ENCODE data around the gene ADRA2C.

Gene ADRA2C

GRCh38 chr4:3800351-3800750, 34.2 kb downstream of the ADRA2C start:
- TF ChIP-seq FOXP2 (optimal IDR thresholded peaks at IDR 0.05; ENCODE audit: borderline replicate concordance, extremely low read depth, extremely low read length, insufficient read depth) (no peak), POLR2AphosphoS5 (IDR thresholded peaks at IDR 0.05; ENCODE audit: low read depth, low read length) (no peak), REST (IDR thresholded peaks at IDR 0.05; ENCODE audit: insufficient read depth in 1 of 2, low read depth in 2 of 2, low read length in 2 of 2) (no peak), TAF1 (IDR thresholded peaks at IDR 0.05; ENCODE audit: borderline replicate concordance, insufficient read depth, low read length) (no peak), SIN3A (IDR thresholded peaks at IDR 0.05; ENCODE audit: borderline replicate concordance, insufficient read depth, low read length) (no peak)

- TF ChIP-seq FOXP2 (optimal IDR thresholded peaks at IDR 0.05; ENCODE audit: borderline replicate concordance, extremely low read depth, extremely low read length, insufficient read depth) (no peak), TAF1 (IDR thresholded peaks at IDR 0.05; ENCODE audit: borderline replicate concordance, insufficient read depth, low read length) (no peak), POLR2AphosphoS5 (IDR thresholded peaks at IDR 0.05; ENCODE audit: low read depth, low read length) (no peak), REST (IDR thresholded peaks at IDR 0.05; ENCODE audit: insufficient read depth in 1 of 2, low read depth in 2 of 2, low read length in 2 of 2) (no peak), SIN3A (IDR thresholded peaks at IDR 0.05; ENCODE audit: borderline replicate concordance, insufficient read depth, low read length) (no peak)
Measured at GRCh38 chr4:3801521-3801920, 35.3 kb downstream of the ADRA2C start.

- TF ChIP-seq POLR2AphosphoS5 (IDR thresholded peaks at IDR 0.05; ENCODE audit: low read depth, low read length) (no peak), SIN3A (IDR thresholded peaks at IDR 0.05; ENCODE audit: borderline replicate concordance, insufficient read depth, low read length) (no peak), FOXP2 (optimal IDR thresholded peaks at IDR 0.05; ENCODE audit: borderline replicate concordance, extremely low read depth, extremely low read length, insufficient read depth) (no peak), REST (IDR thresholded peaks at IDR 0.05; ENCODE audit: insufficient read depth in 1 of 2, low read depth in 2 of 2, low read length in 2 of 2) (no peak), TAF1 (IDR thresholded peaks at IDR 0.05; ENCODE audit: borderline replicate concordance, insufficient read depth, low read length) (no peak)
Measured at GRCh38 chr4:3801931-3802550, 35.9 kb downstream of the ADRA2C start.

GRCh38 chr4:3802571-3803474, 36.6 kb downstream of the ADRA2C start:
- no peak for TF ChIP-seq FOXP2 (optimal IDR thresholded peaks at IDR 0.05; ENCODE audit: borderline replicate concordance, extremely low read depth, extremely low read length, insufficient read depth)
- TF ChIP-seq TAF1 (IDR thresholded peaks at IDR 0.05; ENCODE audit: borderline replicate concordance, insufficient read depth, low read length): no peak
- no peak for TF ChIP-seq SIN3A (IDR thresholded peaks at IDR 0.05; ENCODE audit: borderline replicate concordance, insufficient read depth, low read length)
- TF ChIP-seq REST (IDR thresholded peaks at IDR 0.05; ENCODE audit: insufficient read depth in 1 of 2, low read depth in 2 of 2, low read length in 2 of 2): no peak
- no peak for TF ChIP-seq POLR2AphosphoS5 (IDR thresholded peaks at IDR 0.05; ENCODE audit: low read depth, low read length)
